OCI-LY3 (cell line): Measurements from ENCODE around the gene EVX2.
A peak's percentile ranks its signal among the peaks of the same experiment; 100 is the strongest.

Source experiments
- H2AFZ ChIP-seq: fragments of 200-600, 300-600 bp; shearing (Covaris generic); 2 replicates; pipeline ENCODE4 v1.6.0; 2014; ENCODE audit warnings: antibody characterized with exemption, low read depth, low read length
- H3K27ac ChIP-seq: fragments of 200-600, 300-600 bp; sonication (generic); 2 replicates; pipeline ENCODE4 v1.5.1; 2014; ENCODE audit warnings: mild to moderate bottlenecking, low read length, moderate library complexity, mixed read lengths
- H3K27me3 ChIP-seq: fragments of 200-600, 300-600 bp; sonication (generic); 2 replicates; pipeline ENCODE4 v1.6.1; 2014; ENCODE audit warnings: low read depth, low read length, mixed read lengths
- H3K36me3 ChIP-seq: fragments of 200-600, 300-600 bp; sonication (generic); replicated peaks from 2 replicates; pipeline ENCODE3; 2014; ENCODE audit warnings: low read depth, low read length, mixed read lengths
- H3K4me1 ChIP-seq: fragments of 300-600, 200-600 bp; sonication (generic); 2 replicates; pipeline ENCODE4 v1.6.1; 2014; ENCODE audit warnings: low read length, mixed read lengths
- H3K4me2 ChIP-seq: fragments of 200-600, 300-600 bp; sonication (generic); 2 replicates; pipeline ENCODE4 v1.6.1; 2014; ENCODE audit warnings: low read length, mixed read lengths
- H3K4me3 ChIP-seq: fragments of 300-600, 200-600 bp; sonication (generic); 2 replicates; pipeline ENCODE4 v1.5.1; 2014; ENCODE audit warnings: antibody characterized with exemption, mild to moderate bottlenecking, low read length, moderate library complexity
- H3K79me2 ChIP-seq: fragments of 300-600, 200-600 bp; shearing (Covaris generic); 2 replicates; pipeline ENCODE4 v1.6.1; 2014; ENCODE audit warnings: mild to moderate bottlenecking, low read length, mixed read lengths
- H3K9ac ChIP-seq: fragments of 300-600, 200-600 bp; shearing (Covaris generic); 2 replicates; pipeline ENCODE4 v1.6.0; 2014; ENCODE audit warnings: mild to moderate bottlenecking, low read length, moderate library complexity
- H3K9me3 ChIP-seq: fragments of 200-600, 300-600 bp; shearing (Covaris generic); 2 replicates; pipeline ENCODE4 v1.6.1; 2014; ENCODE audit warnings: low read length, mixed read lengths; ENCODE audit not compliant: insufficient read depth
- H4K20me1 ChIP-seq: fragments of 200-600, 300-600 bp; sonication (generic); 2 replicates; pipeline ENCODE4 v1.6.1; 2016; ENCODE audit warnings: low read length, mixed read lengths; ENCODE audit not compliant: insufficient read depth
- EZH2phosphoT487 ChIP-seq: fragments of 200-600 bp; shearing (Covaris generic); IDR thresholded peaks from 2 replicates; pipeline ENCODE4 v1.6.1; 2018; ENCODE audit warnings: antibody characterized with exemption, mixed run types, low read depth
- TF ChIP-seq, protein P1 (sequence below): fragments of 200-600, 300-600 bp; sonication (generic); IDR thresholded peaks from 2 replicates; pipeline ENCODE4 v1.5.1; 2014; ENCODE audit warnings: antibody characterized with exemption, low read length, low read depth

The EVX2 gene

GRCh38 chr2:176087330-176088047 lies 3.7 kb upstream of the EVX2 start:
- Histone ChIP-seq H3K9ac (no peak overlapping the region), H3K4me2 (no peak overlapping the region)
- no peak for TF ChIP-seq EZH2phosphoT487
- TF ChIP-seq, protein P1, sequence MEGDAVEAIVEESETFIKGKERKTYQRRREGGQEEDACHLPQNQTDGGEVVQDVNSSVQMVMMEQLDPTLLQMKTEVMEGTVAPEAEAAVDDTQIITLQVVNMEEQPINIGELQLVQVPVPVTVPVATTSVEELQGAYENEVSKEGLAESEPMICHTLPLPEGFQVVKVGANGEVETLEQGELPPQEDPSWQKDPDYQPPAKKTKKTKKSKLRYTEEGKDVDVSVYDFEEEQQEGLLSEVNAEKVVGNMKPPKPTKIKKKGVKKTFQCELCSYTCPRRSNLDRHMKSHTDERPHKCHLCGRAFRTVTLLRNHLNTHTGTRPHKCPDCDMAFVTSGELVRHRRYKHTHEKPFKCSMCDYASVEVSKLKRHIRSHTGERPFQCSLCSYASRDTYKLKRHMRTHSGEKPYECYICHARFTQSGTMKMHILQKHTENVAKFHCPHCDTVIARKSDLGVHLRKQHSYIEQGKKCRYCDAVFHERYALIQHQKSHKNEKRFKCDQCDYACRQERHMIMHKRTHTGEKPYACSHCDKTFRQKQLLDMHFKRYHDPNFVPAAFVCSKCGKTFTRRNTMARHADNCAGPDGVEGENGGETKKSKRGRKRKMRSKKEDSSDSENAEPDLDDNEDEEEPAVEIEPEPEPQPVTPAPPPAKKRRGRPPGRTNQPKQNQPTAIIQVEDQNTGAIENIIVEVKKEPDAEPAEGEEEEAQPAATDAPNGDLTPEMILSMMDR: no peak

GRCh38 chr2:176085861-176086771 lies 2.4 kb upstream of the EVX2 start:
- H3K27ac ChIP-seq: no peak overlapping the region
- H3K36me3 ChIP-seq: no peaks in the 10 kb centered on the region
- no peaks in the 10 kb centered on the region for H4K20me1 ChIP-seq
- no peaks in the 10 kb centered on the region for H3K4me1 ChIP-seq
- no peak overlapping the region for H2AFZ ChIP-seq
- no peaks in the 10 kb centered on the region for H3K9me3 ChIP-seq
- H3K4me2 ChIP-seq: no peak overlapping the region
- H3K9ac ChIP-seq: no peak overlapping the region
- H3K79me2 ChIP-seq: no peaks in the 10 kb centered on the region
- TF ChIP-seq EZH2phosphoT487: no peak
- TF ChIP-seq, protein P1: peak; percentile 52
- H3K27me3 ChIP-seq: no peaks in the 10 kb centered on the region; the same call in 1 of the 2 replicates
- H3K4me3 ChIP-seq: no peak overlapping the region

More at GRCh38 chr2:176087330-176088047, 3.7 kb upstream of the EVX2 start:
- Histone ChIP-seq H3K36me3 (no peaks in the 10 kb centered on the region), H4K20me1 (no peaks in the 10 kb centered on the region), H3K4me3 (no peak overlapping the region), H3K79me2 (no peaks in the 10 kb centered on the region), H3K4me1 (no peaks in the 10 kb centered on the region), H3K27me3 (no peaks in the 10 kb centered on the region; the same call in 1 of the 2 replicates), H3K27ac (no peak overlapping the region), H3K9me3 (no peaks in the 10 kb centered on the region), H2AFZ (no peak overlapping the region)

- H3K27ac ChIP-seq: no peak overlapping the region
- no peaks in the 10 kb centered on the region for H3K9me3 ChIP-seq
- H3K27me3 ChIP-seq: no peaks in the 10 kb centered on the region; the same call in 1 of the 2 replicates
- no peak overlapping the region for H3K4me2 ChIP-seq
- H3K4me1 ChIP-seq: no peaks in the 10 kb centered on the region
- no peak overlapping the region for H3K9ac ChIP-seq
- no peak overlapping the region for H3K4me3 ChIP-seq
- no peak overlapping the region for H2AFZ ChIP-seq
- H3K79me2 ChIP-seq: no peaks in the 10 kb centered on the region
- TF ChIP-seq, protein P1: no peak
- TF ChIP-seq EZH2phosphoT487: no peak
- no peaks in the 10 kb centered on the region for H3K36me3 ChIP-seq
- H4K20me1 ChIP-seq: no peaks in the 10 kb centered on the region
Measured at GRCh38 chr2:176085120-176085788, 1.5 kb upstream of the EVX2 start.
